Measurements from ENCODE around the gene SCCPDH.

Gene SCCPDH

DNA sequence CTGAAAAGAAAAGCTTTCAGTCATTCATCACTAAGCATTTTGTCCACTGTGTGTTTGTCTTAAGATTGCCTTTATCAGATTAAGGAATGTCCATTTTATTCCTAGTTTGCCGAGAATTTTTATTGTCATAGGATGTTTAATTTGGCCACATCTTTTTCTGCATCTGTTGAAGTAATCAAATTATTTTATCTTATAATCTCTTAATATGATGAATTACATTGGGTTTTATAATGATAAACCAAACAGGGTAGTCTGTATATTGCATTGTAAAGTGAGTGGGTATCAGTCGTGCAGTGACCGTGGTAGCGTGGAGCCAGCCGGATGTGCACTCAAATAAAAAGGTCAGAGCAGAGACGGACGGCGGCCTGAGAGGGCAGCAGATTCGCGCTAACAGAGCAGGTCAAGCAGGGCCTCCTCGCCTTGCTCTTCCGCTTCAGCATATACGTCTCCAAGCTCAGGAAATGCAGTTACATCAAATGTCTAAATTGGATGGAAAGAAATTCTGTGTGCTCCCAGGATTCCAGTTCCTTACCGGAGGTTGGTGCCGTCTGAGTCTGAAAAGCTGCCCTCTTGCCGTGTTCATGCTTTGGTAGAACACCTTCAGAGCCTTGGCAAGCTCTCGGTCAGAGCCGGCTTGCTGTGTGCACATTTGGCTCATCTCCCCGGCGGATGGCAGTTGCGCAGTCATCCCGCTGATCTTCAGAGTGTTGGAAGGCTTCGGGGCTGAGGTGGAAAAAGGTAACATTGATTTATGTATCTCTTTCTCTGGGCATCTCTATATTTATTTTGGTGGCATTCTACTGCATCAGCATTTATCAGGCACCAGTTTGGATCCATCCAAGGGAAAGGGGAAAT lies 51.5 kb downstream of the SCCPDH start:
- CTCF ChIA-PET: interaction anchor here (0.8 kb wide), 1 partner anchor 49 kb away, joined by 4 read pairs; no protein-coding TSS in a partner anchor
- POLR2A ChIA-PET (ENCODE audit: low non-redundant PET): no interaction called here
- TF ChIP-seq, protein P1, sequence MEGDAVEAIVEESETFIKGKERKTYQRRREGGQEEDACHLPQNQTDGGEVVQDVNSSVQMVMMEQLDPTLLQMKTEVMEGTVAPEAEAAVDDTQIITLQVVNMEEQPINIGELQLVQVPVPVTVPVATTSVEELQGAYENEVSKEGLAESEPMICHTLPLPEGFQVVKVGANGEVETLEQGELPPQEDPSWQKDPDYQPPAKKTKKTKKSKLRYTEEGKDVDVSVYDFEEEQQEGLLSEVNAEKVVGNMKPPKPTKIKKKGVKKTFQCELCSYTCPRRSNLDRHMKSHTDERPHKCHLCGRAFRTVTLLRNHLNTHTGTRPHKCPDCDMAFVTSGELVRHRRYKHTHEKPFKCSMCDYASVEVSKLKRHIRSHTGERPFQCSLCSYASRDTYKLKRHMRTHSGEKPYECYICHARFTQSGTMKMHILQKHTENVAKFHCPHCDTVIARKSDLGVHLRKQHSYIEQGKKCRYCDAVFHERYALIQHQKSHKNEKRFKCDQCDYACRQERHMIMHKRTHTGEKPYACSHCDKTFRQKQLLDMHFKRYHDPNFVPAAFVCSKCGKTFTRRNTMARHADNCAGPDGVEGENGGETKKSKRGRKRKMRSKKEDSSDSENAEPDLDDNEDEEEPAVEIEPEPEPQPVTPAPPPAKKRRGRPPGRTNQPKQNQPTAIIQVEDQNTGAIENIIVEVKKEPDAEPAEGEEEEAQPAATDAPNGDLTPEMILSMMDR (conservative IDR thresholded peaks at IDR 0.05; ENCODE audit: low read depth): no peak
- no peak for DNase-seq (ENCODE audit: low spot score)
- no peak overlapping the region for H3K27ac ChIP-seq

DNA sequence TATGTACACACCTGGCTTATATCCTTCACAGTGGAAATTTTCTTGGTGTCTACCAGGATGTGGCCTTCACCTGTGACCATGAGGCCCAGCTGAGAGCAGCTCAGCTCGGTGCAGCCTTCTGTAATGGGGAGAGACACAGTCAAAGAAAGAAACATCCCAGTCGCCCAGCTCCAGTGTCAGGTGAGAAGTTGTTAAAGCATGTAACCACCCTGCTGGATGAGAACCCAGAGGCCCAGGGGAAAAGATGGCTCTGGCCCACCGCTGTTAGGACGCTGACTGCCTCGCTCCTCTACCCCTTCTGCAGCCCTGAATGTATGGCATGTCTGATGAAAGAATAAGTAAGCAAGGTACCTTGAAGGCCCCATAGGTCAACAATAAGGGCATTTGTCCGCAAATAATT lies 52.7 kb downstream of the SCCPDH start:
- CTCF ChIA-PET: no interaction called here
- POLR2A ChIA-PET (ENCODE audit: low non-redundant PET): no interaction called here
- H3K27ac ChIP-seq: no peak overlapping the region
- DNase-seq (ENCODE audit: low spot score): no peak
- TF ChIP-seq, protein P1 (conservative IDR thresholded peaks at IDR 0.05; ENCODE audit: low read depth): no peak

DNA sequence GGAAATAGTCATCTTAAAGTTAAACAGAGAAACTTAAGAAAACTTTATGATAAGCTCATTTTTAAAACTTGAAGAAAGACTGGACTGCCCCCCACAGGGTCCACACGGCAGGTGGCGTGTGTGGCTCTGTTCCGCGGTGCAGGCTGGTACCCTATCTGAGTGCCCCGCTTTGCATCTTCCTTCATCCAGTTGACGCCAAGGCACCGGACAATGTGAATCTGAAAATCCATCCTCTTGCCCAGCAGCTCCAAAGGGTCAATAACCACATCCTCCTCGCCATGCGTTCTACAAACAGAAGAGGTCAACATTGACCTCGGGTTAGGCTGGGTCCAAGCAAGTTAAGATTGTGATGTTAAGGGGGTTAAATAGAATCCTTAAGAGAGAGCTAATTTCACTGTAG lies 54.5 kb downstream of the SCCPDH start:
- ChIA-PET CTCF (no interaction called here), POLR2A (ENCODE audit: low non-redundant PET) (no interaction called here)
- DNase-seq (ENCODE audit: low spot score): no peak
- H3K27ac ChIP-seq: no peak overlapping the region
- TF ChIP-seq, protein P1 (conservative IDR thresholded peaks at IDR 0.05; ENCODE audit: low read depth): no peak

DNA sequence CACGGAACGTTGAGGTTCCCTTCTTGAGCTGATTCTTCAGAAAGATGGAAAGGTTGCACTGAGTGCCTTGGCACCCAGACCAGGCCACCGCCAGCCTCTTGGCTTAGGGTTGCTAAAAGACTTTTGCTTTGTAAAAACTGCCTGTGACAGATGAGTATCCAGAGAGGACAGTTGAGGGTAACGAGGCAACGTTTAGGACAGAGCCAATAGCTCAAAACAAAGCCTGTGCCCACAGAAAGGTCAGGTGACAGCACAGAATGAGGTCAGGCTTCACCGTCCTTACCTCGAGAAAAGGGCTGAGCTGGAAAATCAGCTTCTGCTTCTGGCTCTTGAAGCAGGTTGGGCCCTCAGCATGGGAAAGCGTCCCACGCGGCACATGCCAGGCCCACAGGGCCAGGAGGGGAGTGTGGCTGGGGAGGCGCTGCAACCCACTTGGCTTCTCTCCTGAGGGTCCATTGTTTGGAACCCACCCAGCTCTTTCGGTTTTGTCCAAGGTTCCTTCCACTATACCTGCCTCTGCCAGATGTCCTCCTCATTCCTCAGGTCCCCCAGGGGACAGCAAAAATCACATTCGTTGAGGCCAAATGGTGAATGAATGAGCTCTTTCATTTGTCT lies 55.5 kb downstream of the SCCPDH start:
- CTCF ChIA-PET: no interaction called here
- POLR2A ChIA-PET (ENCODE audit: low non-redundant PET): no interaction called here
- TF ChIP-seq, protein P1 (conservative IDR thresholded peaks at IDR 0.05; ENCODE audit: low read depth): no peak
- no peak overlapping the region for H3K27ac ChIP-seq
- DNase-seq (ENCODE audit: low spot score): no peak

DNA sequence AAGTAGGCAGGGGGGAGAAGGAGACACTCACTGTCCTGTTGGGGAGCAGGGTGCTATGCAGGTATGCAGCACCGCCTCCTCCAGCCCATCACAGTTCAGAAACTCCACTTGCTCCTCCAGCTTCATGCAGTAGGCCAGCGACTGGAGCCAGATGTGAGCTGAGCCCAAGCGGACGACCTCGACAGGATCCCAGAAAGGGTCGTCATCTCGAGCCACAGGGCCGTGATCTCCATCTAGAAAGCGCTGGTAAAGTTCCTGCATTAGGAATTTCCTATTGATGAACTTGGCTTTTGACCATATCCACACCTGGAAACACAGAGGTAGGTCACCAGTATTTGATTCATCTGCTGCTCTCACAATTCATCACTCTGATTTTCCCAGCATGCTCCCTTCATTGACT lies 56.1 kb downstream of the SCCPDH start:
- ChIA-PET POLR2A (ENCODE audit: low non-redundant PET) (no interaction called here), CTCF (interaction anchor here (0.7 kb wide), 1 partner anchor 120 kb away, joined by 3 read pairs; no protein-coding TSS in a partner anchor)
- TF ChIP-seq, protein P1 (conservative IDR thresholded peaks at IDR 0.05; ENCODE audit: low read depth): no peak
- no peak for DNase-seq (ENCODE audit: low spot score)
- no peak overlapping the region for H3K27ac ChIP-seq

DNA sequence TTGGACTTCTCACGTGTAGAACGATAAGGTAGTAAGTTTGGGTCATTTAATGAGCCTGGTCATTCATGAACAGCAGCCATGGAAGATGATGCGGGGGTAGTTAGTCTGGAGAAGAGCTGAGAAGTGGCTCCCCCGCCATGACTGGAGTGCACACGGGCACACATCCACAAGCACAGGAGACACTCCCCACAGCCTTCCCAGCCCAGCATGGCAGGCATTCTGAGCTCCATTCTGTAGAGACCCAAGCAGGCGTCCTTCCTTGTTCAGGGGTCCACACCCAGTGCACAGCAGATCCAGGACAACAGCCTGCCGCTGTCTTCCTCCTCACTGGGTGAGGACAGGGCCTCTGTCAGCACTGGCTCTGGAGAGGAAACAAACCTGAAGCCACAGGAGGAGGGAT lies 57.0 kb downstream of the SCCPDH start:
- no peak for DNase-seq (ENCODE audit: low spot score)
- TF ChIP-seq, protein P1 (conservative IDR thresholded peaks at IDR 0.05; ENCODE audit: low read depth): no peak
- ChIA-PET CTCF (no interaction called here), POLR2A (ENCODE audit: low non-redundant PET) (no interaction called here)
- H3K27ac ChIP-seq: no peak overlapping the region

Measured in RWPE1 (cell line).